Measurements from ENCODE around the gene ITPR1. TPM values are rescaled to one million over a fixed set of nuclear protein-coding genes. Genes with fewer than 3 reads are reported as not detected.

The ITPR1 gene
- total RNA-seq, 1 experiment from 2014 or later = 48.5 TPM

DNA sequence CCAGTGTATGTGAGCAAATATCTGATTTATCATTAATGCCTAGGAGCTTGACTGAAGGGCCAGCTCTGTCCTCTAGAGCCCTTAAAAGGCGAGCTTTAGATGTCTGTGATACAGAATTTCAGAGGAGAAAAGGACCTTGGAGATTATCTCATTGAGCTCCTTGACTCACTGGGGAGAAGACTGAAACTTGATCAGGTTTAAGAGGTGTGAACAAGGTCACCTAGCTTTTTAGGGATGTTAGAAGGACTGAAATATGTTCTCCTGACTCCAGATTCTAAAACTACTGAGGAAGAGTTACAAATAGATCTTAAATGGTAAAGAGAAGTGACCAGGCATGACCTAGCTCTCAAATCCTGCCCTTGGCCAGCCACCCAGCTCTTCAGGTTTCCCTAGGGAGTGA is 292.4 kb downstream of the ITPR1 start:
- intact Hi-C loops (cut with micrococcal nuclease) = no loop called here
- Histone ChIP-seq H3K27ac (ENCODE audit: low read length) (no peak overlapping the region), H3F3A (ENCODE audit: low read length, unreplicated experiment) (no peaks in the 10 kb centered on the region), H3K4me2 (ENCODE audit: low read length) (no peak overlapping the region), H3K9me3 (ENCODE audit: low read length) (no peaks in the 10 kb centered on the region), H3K9ac (ENCODE audit: low read length) (no peak overlapping the region), H3K79me2 (ENCODE audit: low read length) (no peaks in the 10 kb centered on the region), H4K20me1 (ENCODE audit: low read length) (no peaks in the 10 kb centered on the region), H3K4me3 (ENCODE audit: low read length) (no peak overlapping the region), H3K36me3 (ENCODE audit: low read depth, low read length) (no peaks in the 10 kb centered on the region), H3K9me2 (replicated peaks; ENCODE audit: low read length) (no peaks in the 10 kb centered on the region), H3K4me1 (ENCODE audit: insufficient read depth, low read length) (no peaks in the 10 kb centered on the region), H3K27me3 (ENCODE audit: low read length) (no peaks in the 10 kb centered on the region), H2AFZ (ENCODE audit: low read length) (no peak overlapping the region)
- no TSS peak for BruUV-seq (replicated peaks)
- TF ChIP-seq EZH2phosphoT487 (IDR thresholded peaks at IDR 0.05; ENCODE audit: borderline replicate concordance, low read length) (no peak), EZH2 (IDR thresholded peaks at IDR 0.05; ENCODE audit: low read length, unreplicated experiment) (no peak)
- TF ChIP-seq, protein P1, sequence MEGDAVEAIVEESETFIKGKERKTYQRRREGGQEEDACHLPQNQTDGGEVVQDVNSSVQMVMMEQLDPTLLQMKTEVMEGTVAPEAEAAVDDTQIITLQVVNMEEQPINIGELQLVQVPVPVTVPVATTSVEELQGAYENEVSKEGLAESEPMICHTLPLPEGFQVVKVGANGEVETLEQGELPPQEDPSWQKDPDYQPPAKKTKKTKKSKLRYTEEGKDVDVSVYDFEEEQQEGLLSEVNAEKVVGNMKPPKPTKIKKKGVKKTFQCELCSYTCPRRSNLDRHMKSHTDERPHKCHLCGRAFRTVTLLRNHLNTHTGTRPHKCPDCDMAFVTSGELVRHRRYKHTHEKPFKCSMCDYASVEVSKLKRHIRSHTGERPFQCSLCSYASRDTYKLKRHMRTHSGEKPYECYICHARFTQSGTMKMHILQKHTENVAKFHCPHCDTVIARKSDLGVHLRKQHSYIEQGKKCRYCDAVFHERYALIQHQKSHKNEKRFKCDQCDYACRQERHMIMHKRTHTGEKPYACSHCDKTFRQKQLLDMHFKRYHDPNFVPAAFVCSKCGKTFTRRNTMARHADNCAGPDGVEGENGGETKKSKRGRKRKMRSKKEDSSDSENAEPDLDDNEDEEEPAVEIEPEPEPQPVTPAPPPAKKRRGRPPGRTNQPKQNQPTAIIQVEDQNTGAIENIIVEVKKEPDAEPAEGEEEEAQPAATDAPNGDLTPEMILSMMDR (conservative IDR thresholded peaks at IDR 0.05; ENCODE audit: low read depth, low read length) = no peak
- ChIA-PET CTCF (no interaction called here), POLR2A (ENCODE audit: unreplicated experiment) (no interaction called here)
- DNase-seq = no peak
- ATAC-seq = no peak

DNA sequence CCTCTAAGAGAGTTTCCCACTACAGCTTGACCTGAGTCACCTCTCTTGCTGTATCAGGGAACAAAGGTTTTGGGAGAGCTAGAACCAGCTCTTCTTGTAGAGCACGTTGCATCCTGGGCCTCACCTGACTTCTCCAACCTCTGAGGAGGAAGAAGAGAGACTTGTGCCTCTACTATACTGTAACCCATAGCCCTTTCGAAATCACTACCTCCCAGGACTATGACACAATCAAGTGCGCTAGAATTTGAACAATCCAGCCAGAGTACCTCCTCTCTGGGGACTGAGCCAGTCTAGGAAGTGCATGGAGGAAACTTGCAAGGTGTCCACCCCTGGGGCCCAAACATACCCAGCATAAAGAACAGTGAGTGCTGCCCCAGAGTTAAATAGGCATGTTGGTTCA is 293.3 kb downstream of the ITPR1 start:
- no TSS peak for BruUV-seq (replicated peaks)
- ATAC-seq = no peak

DNA sequence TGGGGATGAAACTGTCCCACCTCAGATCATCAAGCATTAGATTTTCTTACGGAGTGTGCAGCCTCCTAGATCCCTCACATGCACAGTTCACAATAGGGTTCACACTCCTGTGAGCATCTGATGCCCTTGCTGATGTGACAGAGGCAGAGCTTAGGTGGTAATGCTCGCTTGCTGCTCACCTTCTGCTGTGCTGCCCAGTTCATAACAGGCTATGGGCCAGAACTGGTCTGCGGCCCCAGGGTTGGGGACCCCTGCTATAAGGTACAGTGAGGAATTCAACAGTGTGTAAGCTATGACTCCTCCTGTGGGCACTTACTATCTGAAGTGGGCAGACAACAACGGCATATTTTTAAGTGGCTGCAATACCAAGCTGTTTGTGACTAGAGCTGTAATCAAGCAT is 298.2 kb downstream of the ITPR1 start:
- BruUV-seq (replicated peaks) = no TSS peak
- no peak overlapping the region for H3K27ac ChIP-seq (ENCODE audit: low read length)
- no peak overlapping the region for H3K4me3 ChIP-seq (ENCODE audit: low read length)
- intact Hi-C loops (cut with micrococcal nuclease) = no loop called here
- H4K20me1 ChIP-seq (ENCODE audit: low read length) = no peaks in the 10 kb centered on the region
- H3K79me2 ChIP-seq (ENCODE audit: low read length) = no peaks in the 10 kb centered on the region
- H3K9me2 ChIP-seq (replicated peaks; ENCODE audit: low read length) = no peaks in the 10 kb centered on the region
- H3K27me3 ChIP-seq (ENCODE audit: low read length) = no peaks in the 10 kb centered on the region
- H3K4me2 ChIP-seq (ENCODE audit: low read length) = no peak overlapping the region
- no peaks in the 10 kb centered on the region for H3F3A ChIP-seq (ENCODE audit: low read length, unreplicated experiment)
- CTCF ChIA-PET = no interaction called here
- no peak for TF ChIP-seq EZH2phosphoT487 (IDR thresholded peaks at IDR 0.05; ENCODE audit: borderline replicate concordance, low read length)
- no peak for TF ChIP-seq EZH2 (IDR thresholded peaks at IDR 0.05; ENCODE audit: low read length, unreplicated experiment)
- TF ChIP-seq, protein P1 (conservative IDR thresholded peaks at IDR 0.05; ENCODE audit: low read depth, low read length) = no peak
- no peak overlapping the region for H3K9ac ChIP-seq (ENCODE audit: low read length)
- ATAC-seq (no peak), DNase-seq (no peak)
- no peaks in the 10 kb centered on the region for H3K4me1 ChIP-seq (ENCODE audit: insufficient read depth, low read length)
- H3K9me3 ChIP-seq (ENCODE audit: low read length) = no peaks in the 10 kb centered on the region
- H3K36me3 ChIP-seq (ENCODE audit: low read depth, low read length) = 0 out of 2 replicates have a peak, but pooled peaks cover 1% of the 10 kb centered on the region
- POLR2A ChIA-PET (ENCODE audit: unreplicated experiment) = no interaction called here
- no peak overlapping the region for H2AFZ ChIP-seq (ENCODE audit: low read length)

More for the DNA sequence above, 293.3 kb downstream of the ITPR1 start:
- Histone ChIP-seq H3F3A (ENCODE audit: low read length, unreplicated experiment) (no peaks in the 10 kb centered on the region), H3K27ac (ENCODE audit: low read length) (no peak overlapping the region), H3K4me1 (ENCODE audit: insufficient read depth, low read length) (no peaks in the 10 kb centered on the region), H3K4me3 (ENCODE audit: low read length) (no peak overlapping the region), H3K4me2 (ENCODE audit: low read length) (no peak overlapping the region), H3K9me2 (replicated peaks; ENCODE audit: low read length) (no peaks in the 10 kb centered on the region), H3K27me3 (ENCODE audit: low read length) (no peaks in the 10 kb centered on the region), H3K9me3 (ENCODE audit: low read length) (no peaks in the 10 kb centered on the region), H3K9ac (ENCODE audit: low read length) (no peak overlapping the region), H3K79me2 (ENCODE audit: low read length) (no peaks in the 10 kb centered on the region), H2AFZ (ENCODE audit: low read length) (no peak overlapping the region), H3K36me3 (ENCODE audit: low read depth, low read length) (no peaks in the 10 kb centered on the region), H4K20me1 (ENCODE audit: low read length) (no peaks in the 10 kb centered on the region)
- TF ChIP-seq EZH2 (IDR thresholded peaks at IDR 0.05; ENCODE audit: low read length, unreplicated experiment) (no peak), EZH2phosphoT487 (IDR thresholded peaks at IDR 0.05; ENCODE audit: borderline replicate concordance, low read length) (no peak)
- TF ChIP-seq, protein P1 (conservative IDR thresholded peaks at IDR 0.05; ENCODE audit: low read depth, low read length) = no peak
- no peak for DNase-seq
- CTCF ChIA-PET = no interaction called here
- intact Hi-C loops (cut with micrococcal nuclease) = no loop called here
- POLR2A ChIA-PET (ENCODE audit: unreplicated experiment) = no interaction called here
